ENCODE measurements around the gene ATPAF1. TPM values are rescaled to one million over a fixed set of nuclear protein-coding genes. Genes with fewer than 3 reads are reported as not detected.

ATPAF1 gene
- total and polyA plus RNA-seq, 9 of the 15 experiments (the other 6 are each of a cell fraction or from before 2014, with no cell fraction given): 6.3 to 56.2 (median 27.4) TPM

DNA sequence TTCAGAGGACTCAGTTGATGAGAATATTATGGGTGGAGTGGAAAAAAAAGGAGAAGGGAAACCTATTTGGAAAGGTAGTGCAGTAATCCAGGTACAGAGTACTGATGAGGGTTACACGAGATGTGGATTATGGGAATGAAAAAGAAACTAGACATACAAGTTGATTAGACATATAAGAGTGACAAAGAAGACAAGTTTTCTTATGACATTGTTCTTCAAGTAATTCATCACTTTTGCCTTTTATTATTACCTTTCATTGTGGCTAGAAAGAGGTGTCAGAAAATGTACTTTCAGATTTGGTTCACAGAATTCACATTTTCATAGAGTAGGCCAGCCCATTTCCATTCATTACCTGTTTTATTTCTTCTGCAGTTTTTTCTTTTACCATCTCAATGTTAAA, 10.4 kb downstream of the ATPAF1 start (continued):
- TF ChIP-seq, protein P1, sequence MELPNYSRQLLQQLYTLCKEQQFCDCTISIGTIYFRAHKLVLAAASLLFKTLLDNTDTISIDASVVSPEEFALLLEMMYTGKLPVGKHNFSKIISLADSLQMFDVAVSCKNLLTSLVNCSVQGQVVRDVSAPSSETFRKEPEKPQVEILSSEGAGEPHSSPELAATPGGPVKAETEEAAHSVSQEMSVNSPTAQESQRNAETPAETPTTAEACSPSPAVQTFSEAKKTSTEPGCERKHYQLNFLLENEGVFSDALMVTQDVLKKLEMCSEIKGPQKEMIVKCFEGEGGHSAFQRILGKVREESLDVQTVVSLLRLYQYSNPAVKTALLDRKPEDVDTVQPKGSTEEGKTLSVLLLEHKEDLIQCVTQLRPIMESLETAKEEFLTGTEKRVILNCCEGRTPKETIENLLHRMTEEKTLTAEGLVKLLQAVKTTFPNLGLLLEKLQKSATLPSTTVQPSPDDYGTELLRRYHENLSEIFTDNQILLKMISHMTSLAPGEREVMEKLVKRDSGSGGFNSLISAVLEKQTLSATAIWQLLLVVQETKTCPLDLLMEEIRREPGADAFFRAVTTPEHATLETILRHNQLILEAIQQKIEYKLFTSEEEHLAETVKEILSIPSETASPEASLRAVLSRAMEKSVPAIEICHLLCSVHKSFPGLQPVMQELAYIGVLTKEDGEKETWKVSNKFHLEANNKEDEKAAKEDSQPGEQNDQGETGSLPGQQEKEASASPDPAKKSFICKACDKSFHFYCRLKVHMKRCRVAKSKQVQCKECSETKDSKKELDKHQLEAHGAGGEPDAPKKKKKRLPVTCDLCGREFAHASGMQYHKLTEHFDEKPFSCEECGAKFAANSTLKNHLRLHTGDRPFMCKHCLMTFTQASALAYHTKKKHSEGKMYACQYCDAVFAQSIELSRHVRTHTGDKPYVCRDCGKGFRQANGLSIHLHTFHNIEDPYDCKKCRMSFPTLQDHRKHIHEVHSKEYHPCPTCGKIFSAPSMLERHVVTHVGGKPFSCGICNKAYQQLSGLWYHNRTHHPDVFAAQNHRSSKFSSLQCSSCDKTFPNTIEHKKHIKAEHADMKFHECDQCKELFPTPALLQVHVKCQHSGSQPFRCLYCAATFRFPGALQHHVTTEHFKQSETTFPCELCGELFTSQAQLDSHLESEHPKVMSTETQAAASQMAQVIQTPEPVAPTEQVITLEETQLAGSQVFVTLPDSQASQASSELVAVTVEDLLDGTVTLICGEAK (IDR thresholded peaks at IDR 0.05): no peak
- TF ChIP-seq, protein P1 (CRISPR knock-in tag; IDR thresholded peaks at IDR 0.05): no peak
- no peak for TF ChIP-seq SPI1 (IDR thresholded peaks at IDR 0.05; ENCODE audit: borderline replicate concordance, low read depth, low read length)
- TF ChIP-seq SUPT5H (IDR thresholded peaks at IDR 0.05): no peak
- no peak for TF ChIP-seq MTA3 (IDR thresholded peaks at IDR 0.05; ENCODE audit: borderline replicate concordance)
- no peak for TF ChIP-seq KAT2B (IDR thresholded peaks at IDR 0.05; ENCODE audit: low read depth, low read length)
- no peak for TF ChIP-seq ZNF551 (CRISPR knock-in tag; IDR thresholded peaks at IDR 0.05)

Measured in K562 (cell line).